Jurkat, Clone E6-1 (cell line): ENCODE data around the gene CAMTA1.

ENCODE experiments used
- DNase-seq: peaks from one replicate; pipeline ENCODE4 v3.0.0-alpha.2; 2011; ENCODE audit warnings: low read depth, low spot score
- H3K4me3 ChIP-seq: 2 replicates; pipeline ENCODE4 v1.5.1; 2011; ENCODE audit warnings: mild to moderate bottlenecking, low read length, control low read depth, moderate library complexity

Gene CAMTA1

DNA sequence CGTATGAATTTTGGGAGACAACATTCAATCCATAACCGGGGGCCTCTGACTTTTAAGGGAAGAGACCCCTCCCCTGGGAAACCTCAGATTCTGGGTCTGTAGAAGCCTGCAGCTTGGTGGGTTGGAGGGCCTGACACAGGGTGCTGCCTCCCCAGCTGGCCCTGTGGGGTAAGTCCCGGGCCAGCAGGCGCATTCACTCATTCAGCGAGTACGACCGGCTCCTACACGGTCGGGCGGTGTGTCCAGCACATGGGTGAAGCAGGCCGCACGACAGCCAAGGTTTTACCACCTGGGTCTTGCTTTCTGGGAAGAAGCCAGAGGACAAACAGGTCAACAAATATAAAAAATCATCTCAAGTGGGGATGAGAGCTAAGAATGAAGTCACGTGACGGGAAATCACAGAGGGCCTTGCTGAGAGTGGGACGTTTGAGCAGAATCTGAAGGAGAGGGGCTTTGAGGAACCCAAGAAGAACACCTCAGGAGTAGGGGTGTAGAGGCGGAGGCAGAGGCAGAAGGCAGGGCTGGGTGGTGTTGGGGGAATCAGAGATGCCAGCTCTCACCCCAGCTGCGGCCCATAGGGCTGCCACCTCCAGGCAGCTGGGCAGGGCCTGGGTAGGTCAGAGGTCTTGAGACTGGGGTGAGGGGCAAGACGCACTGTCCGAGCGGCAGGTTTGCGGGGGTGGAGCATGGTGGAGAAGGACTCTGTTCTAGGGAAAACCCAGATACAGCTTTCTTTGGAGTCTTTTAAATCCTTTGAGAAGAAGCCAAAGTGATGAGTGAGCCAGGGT is 652.5 kb downstream of the CAMTA1 start:
- H3K4me3 ChIP-seq: no peak overlapping the region
- DNase-seq: no peak

- DNase-seq: no peak
Measured at GRCh38 chr1:7438396-7438785, 653.1 kb downstream of the CAMTA1 start.

DNA sequence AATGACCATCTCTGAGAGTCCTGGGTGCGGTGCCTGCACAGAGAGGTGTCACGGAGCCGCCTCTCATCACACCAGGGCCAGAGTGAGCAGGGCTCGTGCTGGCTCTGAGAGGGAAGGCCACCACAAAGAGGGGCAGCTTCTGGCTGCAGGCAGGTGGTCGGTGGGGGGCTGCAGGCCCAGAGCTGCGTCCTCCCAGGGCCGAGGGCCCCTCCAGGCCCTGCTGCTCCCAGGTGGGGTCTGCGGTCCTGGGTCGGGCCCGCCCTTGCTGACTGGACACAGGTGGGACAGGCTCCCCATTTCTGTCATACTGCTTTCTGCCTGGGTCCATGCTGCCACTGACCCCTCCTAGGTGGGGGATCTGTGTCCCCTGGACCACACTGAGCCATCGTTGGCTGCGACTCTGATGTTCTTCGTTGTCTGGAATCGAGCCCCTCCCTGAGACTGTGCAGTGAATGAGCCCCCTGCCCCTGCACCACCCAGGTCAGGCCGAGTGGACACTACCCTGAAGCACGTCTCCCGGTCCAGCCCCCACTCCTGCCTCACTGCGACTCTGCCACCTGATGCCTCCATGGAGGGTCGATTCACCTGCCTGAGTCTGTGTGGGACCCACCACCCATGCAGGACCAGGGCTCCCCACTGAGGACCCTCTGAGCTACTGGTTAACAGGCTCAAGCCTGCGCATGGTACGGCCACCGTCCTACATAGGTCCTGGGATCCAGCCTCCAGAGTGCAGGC is 653.8 kb downstream of the CAMTA1 start:
- no peak overlapping the region for H3K4me3 ChIP-seq
- no peak for DNase-seq

More at GRCh38 chr1:7438396-7438785, 653.1 kb downstream of the CAMTA1 start:
- H3K4me3 ChIP-seq: no peak overlapping the region

GRCh38 chr1:7440154-7440553 is 654.9 kb downstream of the CAMTA1 start:
- no peak overlapping the region for H3K4me3 ChIP-seq
- no peak for DNase-seq

DNA sequence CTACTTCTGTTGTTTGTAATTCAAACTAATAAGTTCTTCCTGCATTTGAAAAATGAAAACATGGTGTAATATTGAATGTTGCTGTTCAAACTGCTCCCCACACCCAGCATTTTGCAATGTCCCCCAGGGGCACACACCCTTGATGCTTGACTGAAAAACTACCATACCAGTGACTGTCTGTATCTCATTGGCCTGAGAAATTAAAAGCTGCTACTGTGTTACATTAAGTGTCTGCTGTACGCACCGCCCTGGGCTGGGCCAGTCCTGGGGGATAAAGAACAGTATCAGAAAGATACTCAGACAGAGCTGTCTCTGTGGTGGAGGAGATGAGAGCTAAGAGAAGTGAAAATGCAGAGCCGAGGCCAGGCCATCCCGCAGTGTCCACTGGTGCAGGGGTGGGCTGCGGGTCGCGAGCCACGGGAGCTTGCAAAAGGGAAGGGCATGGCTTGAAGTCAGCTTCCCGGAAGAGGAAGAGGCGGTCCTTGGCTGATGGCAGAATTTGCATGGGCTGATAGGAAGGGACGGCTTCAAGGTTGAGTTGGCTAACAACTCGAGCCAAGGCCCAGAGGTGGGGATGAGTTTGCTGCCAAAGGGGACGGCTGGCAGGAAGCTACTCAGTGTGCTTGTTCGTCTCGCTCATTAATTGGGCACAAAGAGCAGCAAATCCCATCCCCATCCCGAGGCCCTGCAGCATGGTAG is 656.0 kb downstream of the CAMTA1 start:
- H3K4me3 ChIP-seq: no peak overlapping the region
- no peak for DNase-seq

DNA sequence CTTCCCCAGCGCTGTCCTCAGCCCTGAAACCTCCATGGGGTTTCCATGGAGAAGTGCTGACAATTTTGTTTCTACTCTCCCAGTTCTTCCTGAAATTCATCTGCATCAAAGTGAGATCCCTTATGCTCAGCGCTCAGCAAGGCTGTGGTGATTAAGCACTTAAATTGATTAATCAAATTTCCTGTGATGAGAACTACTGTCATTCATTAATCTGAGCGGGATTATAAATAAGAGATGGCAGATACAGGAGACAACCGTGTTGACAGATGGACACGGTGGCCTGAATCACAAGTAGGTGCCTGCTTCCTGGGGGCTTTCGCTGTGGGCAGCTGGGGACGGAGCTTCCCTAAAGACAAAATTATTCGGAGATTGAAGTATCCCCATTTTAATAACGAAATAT is 656.8 kb downstream of the CAMTA1 start:
- H3K4me3 ChIP-seq: no peak overlapping the region
- DNase-seq: no peak

GRCh38 chr1:7442918-7443317 is 657.7 kb downstream of the CAMTA1 start:
- no peak overlapping the region for H3K4me3 ChIP-seq
- DNase-seq: no peak

- H3K4me3 ChIP-seq: no peak overlapping the region
- DNase-seq: no peak
Measured at GRCh38 chr1:7444363-7444762, 659.1 kb downstream of the CAMTA1 start.

DNA sequence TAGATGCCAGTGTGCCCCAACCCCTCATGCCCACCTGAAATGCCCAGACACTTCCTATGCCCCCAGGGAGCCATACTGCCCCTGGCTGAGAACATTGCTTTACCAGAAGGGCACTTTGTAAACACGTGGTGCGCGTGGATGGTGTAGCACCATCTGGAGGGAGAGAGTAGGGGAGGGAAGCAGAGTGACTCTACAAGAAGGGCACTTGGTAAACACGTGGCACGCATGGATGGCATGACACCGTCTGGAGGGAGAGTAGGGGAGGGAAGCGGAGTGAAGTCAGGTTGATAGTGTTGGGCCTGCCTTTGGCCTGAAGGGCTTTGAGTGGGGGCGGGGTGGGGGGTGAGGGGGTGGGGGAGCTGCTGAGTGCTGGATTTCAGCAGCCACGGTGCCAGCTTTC is 661.8 kb downstream of the CAMTA1 start:
- H3K4me3 ChIP-seq: no peak overlapping the region
- no peak for DNase-seq

GRCh38 chr1:7447736-7448135 is 662.5 kb downstream of the CAMTA1 start:
- no peak for DNase-seq

DNA sequence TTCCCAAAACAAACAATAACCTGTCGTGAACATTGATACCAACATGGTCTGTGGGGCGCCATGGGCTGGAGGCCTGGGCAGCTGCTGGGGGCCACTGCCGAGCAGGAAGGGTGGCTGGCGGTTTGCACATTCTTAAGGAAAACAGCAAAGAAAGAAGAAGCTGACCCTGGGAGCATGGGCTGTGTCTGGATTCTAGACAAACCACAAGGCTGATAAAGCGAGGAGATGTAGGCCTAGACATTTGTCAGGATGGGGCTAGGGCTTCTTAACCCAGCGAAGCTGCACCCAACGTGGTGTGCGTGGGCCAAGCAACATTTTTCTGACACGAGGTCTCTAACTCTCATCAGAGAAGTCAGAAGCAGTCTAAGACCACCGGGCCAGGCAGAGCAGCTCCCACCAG is 663.7 kb downstream of the CAMTA1 start:
- no peak for DNase-seq
- H3K4me3 ChIP-seq: no peak overlapping the region

More at GRCh38 chr1:7447736-7448135, 662.5 kb downstream of the CAMTA1 start:
- H3K4me3 ChIP-seq: no peak overlapping the region

DNA sequence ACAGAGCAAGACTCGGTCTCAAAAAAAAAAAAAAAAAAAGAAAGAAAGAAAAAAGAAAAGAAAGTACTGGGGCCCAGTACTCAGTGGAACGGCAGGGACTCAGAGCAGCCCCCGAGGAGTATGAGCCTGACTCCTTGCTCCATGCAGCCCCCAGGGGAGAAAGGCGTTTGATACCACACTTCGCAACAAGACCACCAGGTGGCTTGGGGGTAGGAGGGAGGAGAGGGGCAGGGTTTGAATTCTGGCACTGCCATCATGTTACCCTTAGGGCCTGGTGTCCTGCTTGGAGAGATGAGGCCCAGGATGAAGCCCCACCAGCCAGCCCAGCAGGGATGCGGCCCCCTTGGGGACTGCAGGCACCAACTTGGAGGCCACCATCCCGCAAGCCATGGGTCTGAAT is 664.5 kb downstream of the CAMTA1 start:
- DNase-seq: no peak
- no peak overlapping the region for H3K4me3 ChIP-seq

DNA sequence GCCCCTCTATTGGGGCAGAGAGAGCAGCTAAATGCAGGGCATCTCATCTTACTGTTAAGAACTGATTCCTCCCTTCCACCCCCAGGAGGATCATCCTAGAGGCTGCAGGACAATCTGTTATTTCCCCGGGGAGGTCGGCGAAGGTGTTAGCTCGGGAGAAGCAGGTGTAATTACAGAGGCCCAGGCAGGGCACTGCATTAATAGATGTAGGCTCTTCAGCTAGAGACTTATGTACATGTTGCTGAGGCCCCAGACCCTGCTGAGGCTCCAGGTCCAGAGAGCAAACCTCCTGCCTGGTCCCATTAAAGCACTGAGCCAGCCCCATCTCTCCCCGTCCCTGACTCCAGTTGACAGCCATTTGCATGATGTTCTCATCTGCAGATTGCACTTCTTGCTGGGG is 665.6 kb downstream of the CAMTA1 start:
- no peak overlapping the region for H3K4me3 ChIP-seq
- DNase-seq: no peak

DNA sequence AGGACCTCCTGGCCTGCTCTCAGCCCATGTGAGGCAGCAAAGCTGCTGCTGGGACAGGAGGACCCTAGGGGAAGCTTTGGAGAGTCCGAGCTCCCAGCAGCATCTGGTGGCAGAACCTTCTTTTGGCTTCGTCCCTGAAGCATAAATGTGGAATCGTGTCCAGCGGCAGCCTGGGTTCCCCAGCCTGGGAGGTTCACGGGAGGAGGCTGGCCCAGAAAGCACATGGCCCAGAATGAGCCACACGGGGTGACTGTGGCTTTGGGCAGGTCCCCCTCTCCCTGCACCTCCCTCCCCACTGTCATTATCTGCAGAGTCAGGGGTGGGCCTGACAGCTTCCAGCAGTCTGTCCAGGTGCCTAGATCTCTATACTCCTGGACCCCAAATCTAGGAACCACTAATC is 667.8 kb downstream of the CAMTA1 start:
- no peak for DNase-seq
- no peak overlapping the region for H3K4me3 ChIP-seq

- no peak overlapping the region for H3K4me3 ChIP-seq
Measured at GRCh38 chr1:7454052-7454815, 669.0 kb downstream of the CAMTA1 start.

GRCh38 chr1:7454895-7455784 is 669.9 kb downstream of the CAMTA1 start:
- DNase-seq: no peak
- H3K4me3 ChIP-seq: no peak overlapping the region

More at GRCh38 chr1:7454052-7454815, 669.0 kb downstream of the CAMTA1 start:
- DNase-seq: no peak

DNA sequence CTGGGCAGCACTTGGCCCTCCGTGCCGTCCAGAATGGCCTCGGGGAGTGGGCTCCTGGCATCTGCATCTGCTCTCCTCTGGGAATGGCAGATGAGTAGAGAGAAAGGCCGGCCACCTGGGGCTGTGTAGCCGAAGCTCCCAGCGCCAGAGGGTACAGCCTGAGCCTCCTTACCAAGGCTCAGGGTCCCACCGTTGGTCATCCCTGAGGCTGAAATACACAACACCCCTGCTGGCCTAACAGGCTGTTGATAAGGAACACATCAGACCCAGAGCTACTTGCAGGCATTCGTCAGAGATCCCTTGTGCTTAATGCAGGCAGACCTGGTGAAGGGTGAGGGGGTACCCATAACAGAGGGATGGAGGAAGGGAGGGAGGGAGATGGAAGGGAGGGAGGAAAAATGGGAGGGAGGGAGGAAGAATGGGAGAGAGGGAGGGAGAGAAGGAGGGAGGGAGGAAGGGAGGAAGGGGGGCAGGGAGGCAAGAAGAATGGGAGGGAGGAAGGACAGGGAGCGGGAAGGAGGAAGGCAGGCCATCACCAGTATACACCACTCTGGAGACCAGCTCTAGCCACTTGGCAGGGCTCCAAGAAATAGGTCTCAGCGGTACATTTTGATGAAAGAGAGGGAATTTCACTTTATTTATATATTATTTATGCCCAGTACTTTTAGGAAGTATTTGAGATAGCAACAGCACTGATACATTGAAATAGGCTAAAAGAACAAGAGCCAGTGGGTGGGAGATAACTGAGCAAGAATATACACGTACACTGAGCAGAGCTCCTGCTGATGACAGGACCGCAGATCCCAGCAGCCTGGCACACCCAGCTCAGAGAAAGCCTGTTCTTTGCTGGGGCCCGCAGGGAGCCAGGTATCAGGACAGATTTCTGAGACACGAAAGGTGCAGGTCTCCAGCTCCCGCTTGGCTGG is 670.8 kb downstream of the CAMTA1 start:
- H3K4me3 ChIP-seq: no peak overlapping the region
- no peak for DNase-seq
